Mesangial cell (primary cell): Measurements from ENCODE around the gene AGR3. TPM values are rescaled to one million over a fixed set of nuclear protein-coding genes. Genes with fewer than 3 reads are reported as not detected.

Experiments
- total RNA-seq: library from RNA; depleted of rRNA; stranded (reverse); fragments of >200 nt; gene quantifications from 2 replicates; pipeline ENCODE4 v1.2.3, GENCODE V29; 2015

The AGR3 gene
- total RNA-seq: not detected in 2 replicates

GRCh38 chr7:16881844-16882243 lies at the start of gene AGR3:
Gene AGR3 (minus strand): TSS chr7:16881983. CDS start chr7:16878618, 3,365 bp downstream.

Other genes starting within 250 kb of the AGR3 start
- gene ANKMY2, start 236.2 kb downstream of the AGR3 start, total RNA-seq: 13.2 and 14.3 TPM in 2 replicates
- gene BZW2, start 235.8 kb downstream of the AGR3 start, total RNA-seq: 65.3 and 102 TPM in 2 replicates
- gene TSPAN13, start 128.2 kb downstream of the AGR3 start, total RNA-seq: 10.6 and 14.7 TPM in 2 replicates
- gene AGR2, start 77.0 kb downstream of the AGR3 start, total RNA-seq: 0.13 and 1.6 TPM in 2 replicates